Measurements from ENCODE around the gene YOD1. TPM values are rescaled to one million over a fixed set of nuclear protein-coding genes. Genes with fewer than 3 reads are reported as not detected.

YOD1 gene
- total and polyA plus RNA-seq, 2 donors (not counting 3 experiments of a cell fraction or from before 2014, with no cell fraction given) = 1.2 to 5.9 TPM

DNA sequence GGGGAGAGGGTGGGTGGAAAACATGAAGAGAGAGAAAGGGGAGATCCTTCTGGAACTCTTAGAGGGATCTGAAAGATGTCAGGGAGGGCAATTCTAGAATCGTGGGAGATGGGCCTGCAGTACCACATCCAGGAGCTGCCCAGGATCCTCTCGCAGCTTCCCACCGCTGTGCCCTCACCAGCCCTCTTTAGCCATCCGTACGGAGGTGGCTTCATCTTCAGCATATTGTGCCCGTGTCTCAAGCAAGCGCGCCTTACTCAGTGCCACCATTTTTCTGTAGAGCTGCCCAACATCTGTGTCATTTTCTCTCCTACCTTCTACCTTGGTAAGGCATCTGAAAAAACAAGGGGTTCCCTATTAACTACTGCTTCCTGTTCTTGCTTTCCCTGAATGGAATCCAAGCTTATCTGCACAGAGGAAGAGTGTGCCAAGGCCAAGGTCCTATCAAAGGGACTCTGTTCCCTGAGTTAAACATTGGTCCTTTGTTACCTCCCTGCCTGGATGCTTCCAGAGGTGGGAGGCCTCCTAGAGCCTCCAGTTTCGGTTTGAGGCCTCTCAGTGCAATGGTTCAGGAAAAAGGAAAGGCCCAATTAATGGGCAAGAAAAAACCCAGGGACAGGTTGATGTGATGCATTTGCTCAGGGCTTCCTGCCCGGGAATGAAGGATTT lies 41.7 kb downstream of the YOD1 start:
- FAIRE-seq = no peak
- CTCF ChIA-PET = no interaction called here
- H3K9me1 ChIP-seq (replicated peaks; ENCODE audit: control insufficient read depth, extremely low read depth, insufficient read depth, low read length) = no peaks in the 10 kb centered on the region

More for the DNA sequence above, 41.7 kb downstream of the YOD1 start:
- Histone ChIP-seq H3K4me1 (ENCODE audit: control insufficient read depth, extremely low read depth, insufficient read depth, low read length) (no peaks in the 10 kb centered on the region), H3K9ac (replicated peaks; ENCODE audit: extremely low read depth, insufficient read depth, low read length) (no peak overlapping the region), H3K4me2 (ENCODE audit: insufficient read depth, low read length) (no peak overlapping the region), H3K4me3 (replicated peaks in 1 of 3; ENCODE audit: insufficient read depth in 1 of 3, low read depth in 1 of 3, low read length in 3 of 3) (no peak overlapping the region), H3K36me3 (ENCODE audit: control insufficient read depth in 2 of 2, extremely low read depth in 1 of 2, insufficient read depth in 2 of 2, low read length in 2 of 2) (no peaks in the 10 kb centered on the region), H4K20me1 (replicated peaks; ENCODE audit: control insufficient read depth, extremely low read depth, insufficient read depth, low read length) (no peaks in the 10 kb centered on the region), H3K9me3 (replicated peaks; ENCODE audit: control insufficient read depth, insufficient read depth, low read length) (no peaks in the 10 kb centered on the region), H2AFZ (ENCODE audit: low read depth, low read length) (no peak overlapping the region), H3K27me3 (ENCODE audit: control insufficient read depth in 2 of 2, insufficient read depth in 2 of 2, low read length in 2 of 2) (peaks cover 9 to 10% of the 10 kb centered on the region in 2 experiments), H3K79me2 (ENCODE audit: control insufficient read depth, insufficient read depth, low read length) (no peaks in the 10 kb centered on the region), H3K27ac (ENCODE audit: insufficient read depth, low read depth, low read length) (no peak overlapping the region)
- POLR2A ChIA-PET = no interaction called here
- DNase-seq (ENCODE audit: low read depth, low spot score) = no peak
- intact Hi-C loops (cut with micrococcal nuclease) (no loop called here), dilution Hi-C loops (cut with MboI; ENCODE audit: extremely low pct_ligation_motif_present, low sequenced_read_pairs) (no loop called here)
- BruUV-seq (replicated peaks) = no TSS peak
- no peak for TF ChIP-seq GATA2 (IDR thresholded peaks at IDR 0.05; ENCODE audit: insufficient read depth, insufficient read length, low read depth, low read length)
- no peak for TF ChIP-seq POLR2AphosphoS5 (IDR thresholded peaks at IDR 0.05; ENCODE audit: insufficient read depth, low read depth, low read length)
- no peak for TF ChIP-seq FOS (IDR thresholded peaks at IDR 0.05; ENCODE audit: borderline replicate concordance, insufficient read depth, low read length)
- no peak for TF ChIP-seq POLR2A (IDR thresholded peaks at IDR 0.05; ENCODE audit: low read depth, low read length)
- TF ChIP-seq MYC (IDR thresholded peaks at IDR 0.05; ENCODE audit: low read depth, low read length) = no peak
- TF ChIP-seq, protein P1, sequence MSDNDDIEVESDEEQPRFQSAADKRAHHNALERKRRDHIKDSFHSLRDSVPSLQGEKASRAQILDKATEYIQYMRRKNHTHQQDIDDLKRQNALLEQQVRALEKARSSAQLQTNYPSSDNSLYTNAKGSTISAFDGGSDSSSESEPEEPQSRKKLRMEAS (IDR thresholded peaks at IDR 0.05; ENCODE audit: insufficient read depth, insufficient read length) = no peak
- TF ChIP-seq, protein P2, sequence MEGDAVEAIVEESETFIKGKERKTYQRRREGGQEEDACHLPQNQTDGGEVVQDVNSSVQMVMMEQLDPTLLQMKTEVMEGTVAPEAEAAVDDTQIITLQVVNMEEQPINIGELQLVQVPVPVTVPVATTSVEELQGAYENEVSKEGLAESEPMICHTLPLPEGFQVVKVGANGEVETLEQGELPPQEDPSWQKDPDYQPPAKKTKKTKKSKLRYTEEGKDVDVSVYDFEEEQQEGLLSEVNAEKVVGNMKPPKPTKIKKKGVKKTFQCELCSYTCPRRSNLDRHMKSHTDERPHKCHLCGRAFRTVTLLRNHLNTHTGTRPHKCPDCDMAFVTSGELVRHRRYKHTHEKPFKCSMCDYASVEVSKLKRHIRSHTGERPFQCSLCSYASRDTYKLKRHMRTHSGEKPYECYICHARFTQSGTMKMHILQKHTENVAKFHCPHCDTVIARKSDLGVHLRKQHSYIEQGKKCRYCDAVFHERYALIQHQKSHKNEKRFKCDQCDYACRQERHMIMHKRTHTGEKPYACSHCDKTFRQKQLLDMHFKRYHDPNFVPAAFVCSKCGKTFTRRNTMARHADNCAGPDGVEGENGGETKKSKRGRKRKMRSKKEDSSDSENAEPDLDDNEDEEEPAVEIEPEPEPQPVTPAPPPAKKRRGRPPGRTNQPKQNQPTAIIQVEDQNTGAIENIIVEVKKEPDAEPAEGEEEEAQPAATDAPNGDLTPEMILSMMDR (IDR thresholded peaks at IDR 0.05; ENCODE audit: extremely low read depth in 1 of 2, insufficient read depth in 1 of 2, low read depth in 1 of 2, low read length in 2 of 2) = no peak
- TF ChIP-seq JUN (IDR thresholded peaks at IDR 0.05; ENCODE audit: borderline replicate concordance, insufficient read depth, insufficient read length, low read depth) = no peak
- TF ChIP-seq EZH2 (IDR thresholded peaks at IDR 0.05; ENCODE audit: borderline replicate concordance, low read depth, low read length, severe bottlenecking) = no peak
